Hematopoietic multipotent progenitor cell treated with erythropoietin and hydrocortisone succinate and interleukin-3 and kit ligand, for 17 days (in vitro differentiated cells): Measurements from ENCODE around the gene KLF18.
"Not testable (repeated sequence)": the region's sequence is repeated elsewhere in the genome, so short reads cannot be mapped to it uniquely, and the experiment has no call there.

Experiments
- DNase-seq: peaks from one replicate; pipeline ENCODE4 v3.0.0-alpha.2; 2015; ENCODE audit warnings: low spot score

KLF18 gene

DNA sequence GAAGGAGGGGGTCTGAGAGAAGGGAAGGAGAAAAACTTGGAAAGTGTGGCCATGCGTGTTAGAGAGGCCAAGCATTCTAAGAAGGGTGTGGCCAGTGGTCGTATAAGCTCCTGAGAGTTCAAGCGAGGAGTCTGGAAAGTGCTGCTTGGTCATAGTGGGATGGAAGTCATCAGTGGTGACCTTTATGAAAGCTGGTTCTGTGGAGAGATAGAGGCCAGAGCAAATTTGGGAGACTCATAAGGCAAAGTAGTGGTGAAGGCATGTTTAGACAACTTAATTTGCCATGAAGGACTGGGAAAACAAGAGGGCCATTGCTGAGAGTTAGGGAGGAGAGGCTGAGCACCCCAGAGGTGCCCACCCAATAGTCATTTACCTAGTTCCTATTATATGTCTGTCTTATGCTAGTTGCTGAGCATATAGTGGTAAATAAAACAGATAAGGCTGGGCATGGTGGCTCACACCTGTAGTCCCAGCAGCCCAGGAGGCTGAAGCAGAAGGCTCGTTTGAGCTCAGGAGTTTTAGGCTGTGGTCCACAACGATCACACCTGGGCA is 21.0 kb downstream of the KLF18 start:
- no peak for DNase-seq

DNA sequence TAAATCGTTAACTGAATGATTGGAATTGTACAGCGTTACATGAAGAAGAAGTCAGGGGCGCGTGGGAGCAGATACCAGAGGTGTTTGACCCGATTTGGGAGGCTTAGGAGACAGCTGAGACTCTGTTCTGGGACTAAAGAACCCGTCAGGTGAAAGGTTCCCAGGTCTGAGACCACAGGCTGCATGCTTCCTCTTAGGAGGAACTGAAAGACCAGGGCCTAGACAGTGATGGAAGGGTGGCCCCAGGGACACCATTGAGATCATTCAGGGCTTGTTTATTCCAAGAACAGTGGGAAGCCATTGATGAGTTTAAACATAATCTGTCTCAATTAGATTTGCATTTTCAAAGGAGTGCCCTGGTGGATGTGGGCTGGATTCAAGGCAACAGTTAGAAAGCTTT is 21.9 kb downstream of the KLF18 start:
- DNase-seq: no peak

GRCh38 chr1:44118682-44119081 is 22.7 kb downstream of the KLF18 start, which contains the start of gene KLF17:
KLF17 (plus strand) TSS chr1:44118821; CDS start chr1:44118908, 87 bp downstream.
- no peak for DNase-seq

DNA sequence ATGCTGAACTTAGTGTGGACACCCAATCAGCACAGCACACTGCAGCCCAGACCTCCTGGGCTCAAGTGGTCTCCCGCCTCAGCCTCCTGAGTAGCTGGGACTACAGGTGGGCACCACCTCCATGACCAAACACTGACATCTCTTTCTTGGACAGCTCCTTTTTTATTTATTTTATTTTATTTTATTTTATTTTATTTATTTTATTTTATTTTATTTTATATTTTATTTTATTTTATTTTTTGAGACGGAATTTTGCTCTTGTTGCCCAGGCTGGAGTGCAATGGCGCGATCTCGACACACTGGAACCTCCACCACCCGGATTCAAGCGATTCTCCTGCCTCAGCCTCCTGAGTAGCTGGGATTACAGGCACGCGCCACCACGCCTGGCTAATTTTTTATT is 24.2 kb downstream of the KLF18 start:
- not testable (repeated sequence) for DNase-seq

GRCh38 chr1:44114098-44114497 is 27.3 kb downstream of the KLF18 start:
- DNase-seq: no peak

DNA sequence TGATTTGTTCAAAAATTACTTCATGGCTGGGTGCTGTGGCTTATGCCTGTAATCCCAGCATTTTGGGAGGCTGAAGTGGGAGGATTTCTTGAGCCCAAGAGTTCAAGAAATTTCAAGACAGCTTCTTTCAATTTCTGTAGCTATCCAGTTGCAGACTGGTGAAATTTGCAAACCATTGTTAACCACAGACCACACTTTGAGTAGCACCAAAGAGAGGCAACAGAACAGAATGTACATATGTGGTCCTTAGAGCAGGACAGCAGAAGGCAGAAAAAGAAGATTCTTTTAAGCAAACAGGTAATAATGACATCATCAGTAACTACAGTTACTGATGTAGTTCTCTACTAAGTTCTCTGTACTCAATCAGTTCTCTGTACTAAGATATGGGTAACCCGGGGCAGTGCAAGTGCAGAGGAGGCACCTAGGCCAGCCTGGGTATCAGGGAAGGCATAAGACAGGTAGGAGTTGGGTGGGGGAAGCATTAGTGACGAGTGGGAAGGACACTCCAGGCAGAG is 28.3 kb downstream of the KLF18 start:
- DNase-seq: no peak

DNA sequence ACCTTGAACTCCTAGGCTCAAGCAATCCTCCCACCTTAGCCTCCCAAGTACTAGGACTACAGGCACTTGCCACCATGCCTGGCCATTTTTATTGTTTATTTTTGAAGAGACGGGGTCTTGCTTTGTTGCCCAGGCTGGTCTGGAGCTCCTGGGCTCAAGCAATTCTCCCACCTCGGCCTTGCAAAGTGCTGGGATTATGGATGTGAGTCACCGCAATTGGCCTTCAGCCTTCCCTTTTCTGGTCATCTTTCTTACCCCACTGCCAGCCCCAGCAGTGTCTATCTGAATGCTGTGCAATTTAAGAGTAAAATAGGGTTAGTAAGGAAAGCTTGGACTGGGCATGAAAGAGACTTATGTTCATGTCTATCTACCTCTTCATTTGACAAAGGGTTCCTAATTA is 28.9 kb downstream of the KLF18 start:
- no peak for DNase-seq

DNA sequence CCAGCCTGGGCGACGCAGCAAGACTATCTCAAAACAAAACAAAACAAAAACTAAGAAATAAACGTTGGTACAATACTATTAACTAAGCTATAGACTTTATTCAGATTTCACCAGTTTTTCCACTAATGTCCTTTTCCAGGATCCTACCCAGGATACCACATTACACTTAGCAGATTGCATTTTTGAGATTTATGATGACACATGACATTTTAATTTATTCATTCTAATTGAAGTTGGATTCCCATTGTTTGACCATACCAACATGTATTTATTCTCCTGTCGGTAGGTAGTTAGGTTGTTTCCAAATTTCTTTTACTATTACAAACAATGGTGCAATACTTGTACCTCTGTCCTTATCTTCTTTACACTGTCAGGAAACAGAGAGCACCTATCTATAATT is 29.6 kb downstream of the KLF18 start:
- DNase-seq: no peak

DNA sequence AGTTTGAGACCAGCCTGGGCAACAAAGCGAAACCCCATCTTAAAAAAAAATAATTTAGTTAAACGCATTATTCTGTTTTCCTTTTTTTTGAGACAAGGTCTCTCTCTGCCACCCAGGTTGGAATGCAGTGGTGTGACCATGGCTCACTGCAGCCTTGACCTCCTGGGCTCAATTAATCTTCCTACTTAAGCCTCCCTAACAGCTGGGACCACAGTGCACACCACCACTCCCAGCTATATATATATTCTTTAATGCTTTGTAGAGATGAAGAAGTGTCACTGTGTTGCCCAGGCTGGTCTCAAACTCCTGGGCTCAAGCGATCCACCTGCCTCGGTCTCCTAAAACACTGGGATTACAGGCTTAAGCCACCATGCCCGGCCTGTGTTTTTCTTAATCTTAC is 30.5 kb downstream of the KLF18 start:
- no peak for DNase-seq

DNA sequence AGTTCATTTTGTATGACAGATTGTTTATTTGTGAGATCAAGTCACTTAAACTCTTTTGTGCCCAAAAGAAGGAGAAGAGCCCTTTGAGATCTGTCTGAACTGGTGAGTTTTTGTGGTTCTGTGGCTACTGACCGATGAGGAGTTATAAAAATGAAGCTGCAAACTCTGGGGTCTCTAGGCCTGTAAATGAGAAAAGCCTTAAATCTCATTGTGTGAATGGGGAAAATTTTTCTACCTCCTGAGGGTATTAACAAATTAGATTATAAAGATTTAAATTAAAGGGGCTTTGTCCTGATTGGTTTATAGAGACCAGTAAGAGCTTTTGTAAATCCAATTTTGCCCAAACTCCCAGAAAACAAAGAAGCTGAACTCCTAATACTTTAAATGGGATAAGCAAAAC is 32.5 kb downstream of the KLF18 start:
- DNase-seq: no peak

DNA sequence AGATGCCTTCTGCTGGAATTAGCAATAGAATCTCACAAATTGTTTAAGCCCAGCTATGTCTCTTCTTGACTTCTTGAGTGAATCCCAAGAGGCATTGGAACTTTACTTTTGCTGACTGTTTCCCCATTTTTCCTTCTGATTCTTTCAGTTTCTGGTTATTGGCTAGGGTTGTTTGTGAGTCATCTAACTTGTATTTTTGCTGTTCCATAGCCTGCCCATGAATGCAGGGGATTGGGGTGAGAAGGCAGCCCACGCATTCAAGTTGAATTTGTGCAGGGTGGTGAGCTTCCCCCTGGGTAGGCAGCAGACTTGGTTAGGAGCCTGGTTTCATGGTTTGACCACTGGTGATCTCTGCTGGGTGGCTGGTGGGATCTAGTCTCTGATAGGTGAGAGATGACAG is 33.2 kb downstream of the KLF18 start:
- no peak for DNase-seq

DNA sequence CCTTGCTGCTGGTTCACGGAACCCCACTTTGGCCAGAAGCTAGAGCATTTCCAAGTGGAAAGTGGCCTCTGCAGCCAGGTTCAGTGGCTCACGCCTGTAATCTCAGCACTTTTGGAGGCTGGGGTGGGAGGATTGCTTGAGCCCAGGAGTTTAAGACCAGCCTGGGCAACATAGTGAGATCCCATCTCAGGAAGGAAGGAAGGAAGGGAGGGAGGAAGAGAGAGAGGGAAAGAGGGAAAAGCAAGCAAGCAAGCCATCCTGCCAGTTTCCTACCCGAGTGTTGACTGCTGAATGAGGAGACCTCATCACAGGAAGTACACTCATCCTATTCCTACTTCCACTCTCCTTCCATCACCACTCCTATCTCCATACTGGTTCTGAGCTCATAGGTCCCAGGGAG is 35.6 kb downstream of the KLF18 start:
- no peak for DNase-seq

DNA sequence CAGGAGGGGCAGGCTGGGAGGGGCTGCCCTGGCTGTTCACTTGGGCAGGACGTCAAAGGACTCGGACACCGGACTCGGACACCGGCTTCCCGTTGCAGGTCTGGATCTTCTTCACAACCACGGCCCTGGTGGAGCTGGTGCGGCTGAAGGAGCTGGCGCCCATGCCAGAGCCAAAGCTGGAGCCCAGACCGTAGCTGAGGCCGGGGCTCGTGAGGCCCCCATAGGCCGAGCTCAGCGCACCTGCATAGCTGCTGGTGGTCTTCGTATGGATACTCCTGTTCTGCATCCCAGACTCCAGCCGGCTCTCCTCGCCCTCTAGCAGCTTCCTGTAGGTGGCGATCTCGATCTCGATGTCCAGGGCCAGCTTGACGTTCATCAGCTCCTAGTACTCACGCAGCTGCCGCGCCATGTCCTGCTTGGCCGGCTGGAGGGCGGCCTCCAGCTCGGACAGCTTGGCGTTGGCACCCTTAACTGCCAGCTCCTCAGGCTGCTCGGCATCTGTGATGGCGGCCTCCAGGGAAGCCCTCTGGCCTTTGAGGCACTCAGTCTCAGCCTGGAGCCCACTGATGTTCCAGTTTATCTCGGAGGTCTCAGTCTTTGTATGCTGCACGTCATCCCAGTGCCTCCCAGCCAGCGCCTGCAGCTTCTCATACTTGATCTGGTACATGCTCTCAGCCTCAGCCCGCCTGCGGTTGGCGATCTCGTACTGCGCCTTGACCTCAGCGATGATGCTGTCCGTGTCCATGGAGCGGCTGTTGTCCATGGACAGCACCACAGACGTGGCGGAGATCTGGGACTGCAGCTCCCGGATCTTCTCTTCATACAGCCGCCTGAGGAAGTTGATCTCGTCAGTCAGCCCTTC is 37.9 kb downstream of the KLF18 start:
- DNase-seq: no peak

GRCh38 chr1:44101328-44101727 is 40.1 kb downstream of the KLF18 start:
- DNase-seq: no peak

GRCh38 chr1:44100183-44100868 is 41.1 kb downstream of the KLF18 start:
- no peak for DNase-seq

- no peak for DNase-seq
Measured at GRCh38 chr1:44094047-44094446, 47.4 kb downstream of the KLF18 start.

DNA sequence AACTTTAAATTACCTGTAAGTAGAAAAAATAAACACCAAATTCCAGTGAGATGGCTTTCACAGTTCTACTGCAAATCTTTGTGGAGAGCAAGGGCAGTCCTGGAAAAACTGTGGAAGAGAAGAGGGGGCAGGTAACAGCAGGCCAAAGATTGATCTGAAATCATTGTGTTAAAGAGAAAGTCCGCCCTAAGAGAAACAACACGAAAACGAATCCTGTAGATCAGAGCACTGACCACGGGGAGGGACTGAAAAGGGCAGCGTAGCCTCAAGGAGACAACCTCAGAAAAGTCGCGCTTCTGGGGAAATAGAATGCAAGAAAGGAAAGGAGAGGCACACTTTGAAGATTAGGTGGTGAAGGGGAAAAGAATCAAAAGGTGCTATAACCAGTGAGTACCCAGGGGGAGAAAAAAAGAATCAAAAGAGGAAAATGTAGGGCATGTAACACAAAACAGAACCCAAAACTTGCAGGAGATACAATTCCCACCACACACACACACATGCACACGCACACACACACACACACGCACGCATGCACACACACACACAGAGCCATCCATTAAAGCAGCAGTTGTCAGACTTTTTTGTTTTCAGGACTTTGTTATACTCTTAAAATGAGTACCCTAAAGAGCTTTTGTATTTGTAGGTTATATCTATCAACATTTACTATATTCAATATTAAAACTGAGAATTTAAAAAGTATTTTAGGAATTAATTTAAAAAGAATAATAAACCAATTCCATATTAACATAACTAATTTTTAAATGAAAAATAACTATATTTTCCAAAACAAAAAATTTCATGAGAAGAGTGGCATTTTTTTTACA is 50.8 kb downstream of the KLF18 start:
- no peak for DNase-seq

DNA sequence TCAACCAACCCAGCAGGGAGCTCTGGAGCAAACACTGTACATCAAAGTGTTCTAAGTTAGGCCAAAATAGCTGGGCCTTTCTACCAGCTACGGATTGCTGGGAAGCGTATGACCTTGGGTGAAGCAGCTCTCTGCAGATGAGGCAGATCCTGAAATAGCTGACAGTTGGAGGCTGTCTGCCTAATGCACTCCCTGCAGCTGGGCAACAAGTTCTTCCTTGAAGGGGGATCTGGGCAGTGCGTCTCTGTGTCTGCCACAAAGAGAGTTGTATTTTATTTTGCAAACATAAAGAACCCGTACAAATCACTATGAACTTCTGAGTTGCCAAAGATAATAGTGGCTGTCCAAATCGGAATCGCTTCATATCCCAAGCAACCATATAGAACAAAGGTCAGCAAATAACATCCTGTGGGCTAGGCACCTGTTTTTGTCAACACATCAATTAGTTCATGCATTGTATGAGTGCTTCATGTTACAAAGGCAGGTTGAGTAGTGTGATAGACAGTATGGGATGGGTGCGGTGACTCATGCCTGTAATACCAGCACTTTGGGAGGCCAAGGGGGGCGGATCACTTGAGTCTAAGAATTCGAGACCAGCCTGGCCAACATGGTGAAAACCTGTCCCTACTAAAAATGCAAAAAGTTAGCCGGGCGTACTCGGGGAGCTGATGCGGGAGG is 51.9 kb downstream of the KLF18 start:
- DNase-seq: no peak
